HG03342 (cell line): Measurements from ENCODE around the gene MALRD1.

Source experiments
- ATAC-seq: cut with Tn5 transposase; IDR thresholded peaks from one replicate; pipeline ENCODE4 v1.9.1; 2021; ENCODE audit warnings: mild to moderate bottlenecking, moderate library complexity; ENCODE audit not compliant: unreplicated experiment

Gene MALRD1

GRCh38 chr10:19628767-19629560, 580.4 kb downstream of the MALRD1 start:
- ATAC-seq = no peak

GRCh38 chr10:19629567-19629966, 581.0 kb downstream of the MALRD1 start:
- ATAC-seq = no peak

- ATAC-seq = no peak
Measured at GRCh38 chr10:19634163-19634562, 585.6 kb downstream of the MALRD1 start.

GRCh38 chr10:19638182-19638895, 589.7 kb downstream of the MALRD1 start:
- no peak for ATAC-seq

- ATAC-seq = no peak
Measured at GRCh38 chr10:19638896-19639233, 590.3 kb downstream of the MALRD1 start.

- ATAC-seq = no peak
Measured at GRCh38 chr10:19640566-19641263, 592.1 kb downstream of the MALRD1 start.

- ATAC-seq = no peak
Measured at GRCh38 chr10:19651549-19651948, 602.9 kb downstream of the MALRD1 start.

GRCh38 chr10:19652750-19653149, 604.1 kb downstream of the MALRD1 start:
- no peak for ATAC-seq

- no peak for ATAC-seq
Measured at GRCh38 chr10:19653931-19654330, 605.3 kb downstream of the MALRD1 start.

- ATAC-seq = no peak
Measured at GRCh38 chr10:19654576-19654975, 606.0 kb downstream of the MALRD1 start.

GRCh38 chr10:19656420-19657042, 607.9 kb downstream of the MALRD1 start:
- ATAC-seq = no peak

- ATAC-seq = no peak
Measured at GRCh38 chr10:19658131-19658530, 609.5 kb downstream of the MALRD1 start.

GRCh38 chr10:19658622-19659233, 610.1 kb downstream of the MALRD1 start:
- ATAC-seq = no peak

- no peak for ATAC-seq
Measured at GRCh38 chr10:19659920-19660655, 611.5 kb downstream of the MALRD1 start.

GRCh38 chr10:19663344-19663743, 614.7 kb downstream of the MALRD1 start:
- ATAC-seq = no peak

- ATAC-seq = no peak
Measured at GRCh38 chr10:19668116-19668515, 619.5 kb downstream of the MALRD1 start.

GRCh38 chr10:19676063-19676462, 627.5 kb downstream of the MALRD1 start:
- ATAC-seq = no peak

GRCh38 chr10:19683356-19683755, 634.8 kb downstream of the MALRD1 start:
- no peak for ATAC-seq

GRCh38 chr10:19683960-19684359, 635.4 kb downstream of the MALRD1 start:
- ATAC-seq = no peak

GRCh38 chr10:19688344-19688743, 639.7 kb downstream of the MALRD1 start:
- no peak for ATAC-seq
